GM21390 (cell line): Measurements from ENCODE around the gene PIGU.
"Not testable (repeated sequence)": the region's sequence is repeated elsewhere in the genome, so short reads cannot be mapped to it uniquely, and the experiment has no call there.

Experiments used
- ATAC-seq: cut with Tn5 transposase; IDR thresholded peaks from one replicate; pipeline ENCODE4 v1.9.1; 2021; ENCODE audit not compliant: unreplicated experiment

The PIGU gene

DNA sequence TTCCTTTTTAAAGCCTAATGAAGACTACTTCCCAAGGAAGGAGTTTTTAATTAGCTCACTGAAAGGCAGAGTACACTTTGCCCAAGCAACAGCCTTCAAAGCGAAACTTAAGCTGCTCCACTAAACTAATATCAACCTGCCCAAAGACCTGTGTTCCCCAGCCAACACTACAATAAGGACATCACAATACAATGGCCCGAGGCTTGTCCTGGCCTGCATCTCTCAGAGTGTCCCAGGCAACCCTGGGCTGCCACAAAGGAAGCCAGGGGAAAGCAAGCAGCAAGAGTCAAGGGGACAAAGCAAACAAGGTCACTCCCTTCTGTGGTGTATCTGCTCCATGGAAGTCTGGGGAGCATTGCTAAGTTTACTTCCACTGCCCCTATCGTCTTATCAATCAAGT, 52.3 kb downstream of the PIGU start:
- no peak for ATAC-seq

DNA sequence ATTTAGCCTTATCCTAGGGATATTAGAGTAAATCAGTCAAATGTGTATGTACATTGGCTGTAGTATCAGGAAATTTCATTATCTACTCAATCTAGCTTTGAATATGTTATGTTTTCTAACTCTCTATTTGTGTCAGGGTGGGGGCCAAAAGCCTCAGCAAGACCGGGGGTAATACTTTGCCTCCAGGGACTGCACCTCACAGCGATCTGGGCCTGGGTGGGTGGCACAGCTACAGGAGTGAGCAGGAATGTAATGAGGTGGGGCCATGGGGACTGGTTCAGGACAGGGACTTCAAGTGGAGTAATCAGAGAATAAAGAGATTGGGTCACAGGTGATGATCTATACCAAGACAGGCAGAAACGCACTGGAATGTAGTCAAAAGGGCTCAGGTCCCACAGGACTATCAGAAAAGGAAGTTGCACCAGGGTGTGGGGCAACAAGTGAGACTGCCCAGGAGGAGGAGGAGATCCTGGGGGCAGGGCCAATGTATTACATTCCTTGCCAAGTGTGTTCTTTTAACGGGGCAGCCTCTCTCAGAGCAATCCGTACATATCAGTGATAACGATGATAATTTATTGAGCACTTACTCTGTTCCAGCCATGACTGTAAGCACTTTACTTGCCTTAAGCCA, 54.0 kb downstream of the PIGU start:
- no peak for ATAC-seq

DNA sequence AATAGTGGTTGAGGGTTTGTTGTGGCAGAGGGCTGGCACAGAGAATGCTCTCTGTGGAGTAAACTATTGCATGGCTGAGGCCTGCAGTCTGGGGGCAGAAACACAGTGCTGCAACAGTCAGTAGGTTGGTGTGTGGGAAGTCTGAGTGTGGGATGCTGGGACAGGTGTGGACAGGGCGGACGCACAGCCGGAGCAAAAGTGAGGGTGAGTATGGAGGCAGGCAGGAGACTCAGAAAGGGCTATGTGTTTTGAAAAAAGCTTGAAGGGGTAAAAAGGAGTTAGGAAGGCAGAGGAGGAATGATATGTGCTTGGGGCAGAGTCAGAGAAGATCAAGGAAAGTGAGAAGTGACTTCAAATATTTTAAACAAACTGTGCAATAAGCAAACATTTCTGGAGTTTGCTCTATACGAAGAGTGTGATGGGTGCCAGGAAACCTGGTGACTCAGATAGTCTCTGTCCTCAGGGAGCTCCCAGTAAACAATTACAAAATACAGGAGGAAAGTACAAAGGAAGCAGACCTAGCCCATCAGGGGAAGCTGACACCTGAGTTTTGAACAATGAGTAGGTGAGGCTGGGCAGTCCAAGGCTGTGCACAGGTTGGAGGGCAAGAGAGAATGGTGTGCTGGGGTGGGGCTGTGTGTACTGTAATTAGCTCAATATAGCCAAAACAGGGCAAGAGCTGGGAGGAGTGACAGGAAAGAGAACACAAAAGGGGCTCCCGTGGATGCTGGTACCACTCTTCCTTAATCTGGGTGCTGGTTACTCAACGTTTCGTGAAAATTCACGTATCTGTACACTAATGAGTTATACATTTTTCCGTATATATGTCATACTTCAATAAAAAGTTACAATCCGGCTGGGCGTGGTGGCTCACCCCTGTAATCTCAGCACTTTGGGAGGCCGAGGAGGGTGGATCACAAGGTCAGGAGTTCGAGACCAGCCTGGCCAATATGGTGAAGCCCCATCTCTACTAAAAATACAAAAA, 55.2 kb downstream of the PIGU start:
- no peak for ATAC-seq

DNA sequence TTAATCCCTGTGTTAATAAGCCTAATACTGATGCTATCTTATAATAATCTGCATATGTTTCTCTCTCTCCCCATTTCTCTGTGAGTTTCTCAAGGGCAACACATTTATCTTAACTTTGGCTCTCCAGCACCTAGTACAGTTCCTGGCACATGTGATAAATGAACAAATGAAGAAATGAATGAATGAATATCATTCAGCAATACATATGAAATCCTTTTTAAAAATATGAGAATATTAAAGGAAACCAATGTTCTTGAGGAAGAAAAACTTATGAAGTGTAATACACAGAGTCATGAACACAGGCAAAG, 55.9 kb downstream of the PIGU start:
- ATAC-seq, result no peak

DNA sequence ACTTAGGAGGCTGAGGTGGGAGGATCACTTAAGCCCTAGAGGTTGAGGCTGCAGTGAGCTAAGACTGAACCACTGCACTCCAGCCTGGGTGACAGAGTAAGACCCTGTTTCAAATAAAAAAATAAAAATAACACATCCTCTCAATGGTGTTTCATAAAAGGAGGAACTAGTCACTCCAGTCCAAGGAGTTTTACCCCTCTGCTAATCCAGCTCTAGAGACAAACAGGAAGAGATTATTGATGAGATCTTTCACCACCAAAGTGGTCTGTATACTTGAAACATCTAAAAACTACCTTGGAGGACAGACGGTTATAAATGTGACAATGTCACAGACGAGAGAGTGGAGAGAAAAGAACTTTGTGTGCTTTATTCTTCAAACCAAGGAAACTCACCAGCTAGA, 58.2 kb downstream of the PIGU start:
- no peak for ATAC-seq

DNA sequence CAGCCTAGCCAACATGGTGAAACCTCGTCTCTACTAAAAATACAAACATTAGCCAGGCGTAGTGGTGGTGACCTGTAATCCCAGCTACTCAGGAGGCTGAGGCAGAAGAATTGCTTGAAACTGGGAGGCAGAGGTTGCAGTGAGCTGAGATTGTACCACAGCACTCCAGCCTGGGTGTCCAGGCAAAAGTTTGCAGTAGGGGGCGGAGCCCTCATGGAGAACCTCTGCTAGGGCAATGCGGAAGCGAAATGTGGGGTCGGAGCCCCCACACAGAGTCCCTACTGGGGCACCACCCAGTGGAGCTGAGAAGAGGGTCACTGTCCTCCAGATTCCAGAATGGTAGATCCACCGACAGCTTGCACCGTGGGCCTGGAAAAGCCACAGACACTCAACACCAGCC, 60.0 kb downstream of the PIGU start:
- ATAC-seq, result not testable (repeated sequence)

DNA sequence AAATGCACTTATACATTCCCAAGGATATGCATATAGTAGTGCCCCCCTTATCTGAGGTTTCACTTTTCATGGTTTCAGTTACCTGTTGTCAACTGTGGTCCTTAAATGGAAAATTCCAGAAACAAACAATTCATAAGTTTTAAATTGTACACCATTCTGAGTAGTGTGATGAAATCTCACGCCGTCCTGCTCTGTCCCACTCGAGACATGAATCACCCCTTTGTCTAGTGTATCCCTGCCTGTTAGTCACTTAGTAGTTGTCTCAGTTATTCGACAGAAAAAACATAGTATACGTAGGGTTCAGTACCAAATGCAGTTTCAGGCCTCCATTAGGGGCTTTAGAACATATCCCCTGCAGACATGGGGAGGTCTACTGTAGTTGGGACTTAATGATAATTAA, 61.4 kb downstream of the PIGU start:
- ATAC-seq, result no peak

DNA sequence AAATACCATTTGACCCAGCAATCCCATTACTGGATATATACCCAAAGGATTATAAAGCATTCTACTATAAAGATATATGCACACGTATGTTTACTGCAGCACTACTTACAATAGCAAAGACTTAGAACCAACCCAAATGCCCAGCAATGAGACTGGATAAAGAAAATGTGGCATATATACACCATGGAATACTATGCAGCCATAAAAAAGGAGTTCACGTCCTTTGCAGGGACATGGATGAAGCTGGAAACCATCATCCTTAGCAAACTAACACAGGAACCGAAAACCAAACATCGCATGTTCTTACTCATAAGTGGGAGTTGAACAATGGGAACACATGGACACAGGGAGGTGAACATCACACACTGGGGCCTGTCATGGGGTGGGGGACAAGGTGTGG, 64.9 kb downstream of the PIGU start:
- not testable (repeated sequence) for ATAC-seq

DNA sequence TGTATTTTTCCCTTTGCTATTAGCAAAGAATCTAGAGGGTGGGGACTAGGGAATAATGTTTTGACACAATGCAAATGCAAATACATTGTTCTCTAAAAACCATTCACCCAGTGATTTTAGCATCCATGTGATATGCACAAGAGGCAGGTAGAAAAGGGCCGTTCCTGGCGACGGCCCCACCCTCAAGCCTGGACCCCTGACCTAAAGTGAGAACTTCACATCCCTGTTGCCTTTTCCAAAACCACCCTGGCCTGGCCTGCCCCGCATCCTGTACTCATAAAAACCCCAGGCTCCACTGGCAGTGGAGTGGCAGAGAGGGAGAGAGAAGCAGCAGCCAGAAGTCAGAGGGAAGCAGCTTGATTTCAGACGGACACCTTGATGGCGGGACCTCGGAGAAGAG, 69.8 kb downstream of the PIGU start:
- no peak for ATAC-seq

DNA sequence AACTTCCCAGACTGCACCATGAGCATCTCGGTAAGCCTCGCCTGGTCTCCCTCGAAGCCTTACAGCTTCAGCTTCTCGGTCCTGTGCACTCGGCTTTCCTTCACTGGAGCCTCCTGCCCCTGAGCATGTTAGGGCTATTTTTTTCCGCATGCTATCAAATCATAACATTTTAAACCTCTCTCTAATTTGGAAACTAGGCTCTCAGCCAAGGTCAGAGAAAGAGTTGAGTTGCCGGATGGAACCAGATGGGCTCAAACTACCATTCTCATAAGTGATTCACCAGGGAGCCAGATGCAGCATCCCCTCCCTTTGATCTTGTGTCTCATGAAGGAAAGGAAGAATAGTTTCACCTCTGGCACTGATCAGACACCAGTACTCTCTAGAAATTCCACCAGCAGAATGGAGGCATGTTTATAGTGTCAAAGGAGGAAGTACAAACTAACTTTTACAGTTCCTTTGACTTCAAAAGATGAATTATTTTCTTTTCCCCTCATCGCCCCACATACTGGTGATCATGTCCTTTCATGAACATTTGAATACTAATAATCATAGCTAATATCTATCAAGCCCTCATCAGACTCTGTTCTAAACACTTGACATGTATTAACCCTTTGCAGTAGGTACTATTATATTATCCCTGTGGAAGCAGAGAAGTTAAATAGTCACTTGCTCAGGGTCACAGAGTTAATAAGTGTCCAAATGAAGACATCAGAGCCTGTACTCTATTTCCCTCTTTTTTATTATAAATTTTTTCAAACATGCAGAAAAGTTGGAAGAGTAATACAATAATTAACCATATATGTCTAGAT, 71.7 kb downstream of the PIGU start:
- no peak for ATAC-seq

DNA sequence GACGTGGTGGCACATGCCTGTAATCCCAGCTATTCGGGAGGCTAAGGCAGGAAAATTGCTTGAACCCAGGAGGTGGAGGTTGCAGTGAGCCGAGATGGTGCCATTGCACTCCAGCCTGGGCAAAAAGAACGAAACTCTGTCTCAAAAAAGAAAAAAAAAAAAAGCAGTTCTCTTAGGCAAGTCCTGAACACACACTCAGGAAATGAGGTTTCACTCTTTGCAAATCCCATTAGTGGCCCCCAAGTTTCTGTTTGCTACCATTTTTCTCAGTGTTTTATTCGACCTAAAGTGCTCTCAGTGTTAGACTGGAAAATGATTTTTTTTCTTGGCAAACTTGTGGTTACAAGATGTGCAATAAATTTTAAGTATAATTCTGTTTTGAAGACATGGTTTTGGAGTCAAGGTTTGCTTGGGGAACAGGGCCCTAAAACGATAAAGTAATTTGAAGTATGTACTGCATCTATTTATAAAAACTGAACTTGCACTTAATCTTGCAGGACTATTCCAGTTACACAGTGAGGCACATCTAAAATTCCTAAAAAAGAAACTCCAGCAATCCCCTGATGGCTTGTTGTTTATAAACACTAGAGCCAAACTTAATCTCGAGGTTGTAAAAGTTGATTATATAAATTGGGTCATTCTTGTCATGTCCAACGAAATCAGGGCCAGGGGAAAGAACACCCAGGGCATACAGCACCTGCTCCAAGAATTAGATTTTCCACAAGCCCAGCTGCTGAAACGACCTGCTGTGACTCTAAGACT, 75.8 kb downstream of the PIGU start:
- ATAC-seq, result no peak

DNA sequence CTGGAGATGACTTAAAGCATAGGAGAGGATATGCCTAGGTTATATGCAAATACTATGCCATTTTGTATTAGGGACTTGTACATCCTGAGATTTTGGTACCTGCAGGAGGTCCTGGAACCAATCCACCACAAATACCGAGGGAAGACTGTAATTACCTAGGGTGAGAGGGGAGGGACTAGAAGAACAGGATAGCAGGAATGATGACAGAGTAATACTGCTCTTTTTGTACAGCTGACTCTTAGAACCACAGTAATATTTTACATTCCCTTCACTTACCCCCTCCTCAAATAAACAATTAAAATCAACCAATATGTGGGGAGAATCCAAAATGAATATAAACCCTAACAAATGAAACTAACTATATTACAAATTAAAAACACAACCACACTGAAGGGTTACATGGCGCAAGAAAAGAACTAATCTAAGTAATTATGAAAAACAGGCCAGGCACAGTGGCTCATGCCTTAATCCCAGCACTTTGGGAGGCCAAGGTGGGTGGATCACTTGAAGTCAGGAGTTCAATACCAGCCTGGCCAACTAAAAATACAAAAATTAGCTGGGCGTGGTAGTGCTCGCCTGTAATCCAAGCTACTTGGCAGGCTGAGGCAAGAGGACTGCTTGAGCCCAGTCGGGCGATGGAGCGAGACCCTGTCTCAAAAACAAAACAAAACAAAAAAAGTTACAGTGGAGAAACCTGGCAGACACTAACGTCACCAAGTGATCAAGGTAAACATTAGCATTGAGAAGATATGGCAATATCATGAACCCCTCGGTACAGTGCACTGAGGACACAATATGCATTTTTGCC, 81.3 kb downstream of the PIGU start:
- no peak for ATAC-seq

DNA sequence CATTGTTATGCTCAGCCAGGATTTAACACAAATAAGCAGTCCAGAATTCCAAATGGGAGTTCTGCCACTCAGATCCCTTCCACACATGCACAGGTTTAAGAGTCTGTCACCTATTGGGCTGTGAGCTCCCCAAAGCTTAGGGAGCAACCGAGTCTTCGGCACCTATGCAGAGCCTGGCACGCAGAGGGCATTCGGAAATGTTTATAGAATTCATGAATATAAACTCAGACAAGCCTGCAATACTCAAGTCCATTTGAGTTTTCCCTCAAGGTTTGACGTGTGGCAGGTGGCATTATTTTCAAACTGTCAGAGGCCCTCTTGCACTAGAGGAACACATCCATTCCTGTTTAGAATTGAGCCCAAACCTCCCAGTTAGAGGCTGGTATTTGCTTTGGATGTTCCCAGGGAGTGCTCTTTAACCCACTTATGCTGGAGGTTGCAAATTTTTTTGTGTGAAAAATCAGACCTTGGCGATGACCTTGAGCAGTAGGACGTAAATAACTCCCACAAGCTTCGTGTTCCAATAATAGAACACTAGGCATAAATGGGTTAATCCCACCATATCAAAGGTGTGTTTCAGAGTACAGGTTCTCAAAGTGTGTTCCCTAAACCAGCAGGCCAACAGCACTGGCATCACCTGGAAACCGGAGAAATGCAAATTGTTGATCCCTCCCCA, 90.3 kb downstream of the PIGU start:
- no peak for ATAC-seq

DNA sequence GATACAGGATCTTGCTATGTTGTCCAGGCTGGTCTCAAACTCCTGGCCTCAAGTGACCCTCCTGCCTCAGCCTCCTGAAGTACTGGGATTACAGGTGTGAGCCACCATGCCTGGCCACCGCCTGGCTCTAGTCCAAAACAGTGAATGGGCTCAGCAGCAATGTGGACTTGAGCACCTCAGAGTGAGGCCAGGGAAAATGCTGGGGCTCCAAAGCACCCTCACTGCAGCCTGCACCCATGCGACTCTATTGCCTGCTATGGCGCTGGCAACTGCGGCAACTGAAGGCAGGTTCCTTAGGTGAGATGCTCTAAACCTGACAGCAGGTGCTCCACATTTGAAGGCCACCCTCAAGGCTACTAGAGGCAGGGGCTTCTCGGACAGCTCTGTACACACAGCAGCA, 91.9 kb downstream of the PIGU start:
- no peak for ATAC-seq

DNA sequence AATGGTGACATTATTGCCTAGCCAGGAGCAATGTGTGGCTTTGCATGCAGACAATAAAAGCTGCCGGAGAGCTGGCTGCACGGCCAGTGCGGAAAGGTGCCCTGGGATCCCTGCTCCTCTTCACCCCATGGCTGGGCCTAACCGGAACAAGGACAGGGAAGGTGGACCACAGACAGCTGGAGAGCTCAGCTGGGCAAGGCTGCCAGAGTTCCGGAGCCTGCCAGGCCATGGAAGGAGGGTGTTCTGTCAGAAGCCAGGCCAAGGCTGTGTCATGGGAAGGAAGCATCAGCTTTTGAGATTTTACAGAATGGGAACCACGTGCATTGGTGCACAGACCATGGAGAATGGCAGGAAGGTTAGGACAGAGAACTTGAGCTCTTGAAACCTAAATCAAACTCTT, 93.3 kb downstream of the PIGU start:
- ATAC-seq, result no peak

DNA sequence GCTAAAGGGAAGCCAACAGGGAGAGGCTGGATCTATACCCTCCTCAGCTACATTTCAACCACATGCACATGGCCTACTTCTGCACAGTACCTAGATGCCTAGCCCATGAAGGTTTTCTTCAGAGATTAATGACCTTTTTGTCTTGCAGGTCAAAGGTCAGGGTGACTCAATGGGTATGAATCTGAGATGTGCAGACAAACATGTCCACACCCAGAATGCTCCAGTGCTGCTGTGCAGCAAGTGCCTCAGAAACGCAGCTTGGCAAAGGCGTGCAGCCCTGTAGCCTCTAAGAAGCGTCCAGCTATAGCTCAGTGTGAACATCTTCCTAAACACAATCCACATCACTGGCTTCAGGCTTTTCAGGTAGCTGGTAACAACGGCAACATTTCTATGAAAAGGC, 94.0 kb downstream of the PIGU start:
- ATAC-seq, result no peak

DNA sequence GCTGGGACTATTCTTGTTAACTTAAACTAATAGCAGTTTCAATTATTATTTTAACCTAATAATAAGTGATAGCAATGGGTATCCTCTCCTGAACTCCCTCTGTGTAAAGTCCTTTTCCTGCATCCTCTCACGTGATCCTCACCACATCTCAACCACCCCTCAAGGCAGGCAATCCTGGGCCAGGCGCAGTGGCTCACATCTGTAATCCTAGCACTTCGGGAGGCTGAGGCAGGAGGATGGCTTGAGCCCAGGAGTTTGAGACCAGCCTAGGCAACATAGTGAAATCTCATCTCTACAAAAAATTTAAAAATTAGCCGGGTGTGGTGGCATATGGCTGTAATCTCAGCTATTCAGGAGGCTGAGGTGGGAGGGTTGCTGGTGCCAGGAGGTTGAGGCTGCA, 94.7 kb downstream of the PIGU start:
- no peak for ATAC-seq

DNA sequence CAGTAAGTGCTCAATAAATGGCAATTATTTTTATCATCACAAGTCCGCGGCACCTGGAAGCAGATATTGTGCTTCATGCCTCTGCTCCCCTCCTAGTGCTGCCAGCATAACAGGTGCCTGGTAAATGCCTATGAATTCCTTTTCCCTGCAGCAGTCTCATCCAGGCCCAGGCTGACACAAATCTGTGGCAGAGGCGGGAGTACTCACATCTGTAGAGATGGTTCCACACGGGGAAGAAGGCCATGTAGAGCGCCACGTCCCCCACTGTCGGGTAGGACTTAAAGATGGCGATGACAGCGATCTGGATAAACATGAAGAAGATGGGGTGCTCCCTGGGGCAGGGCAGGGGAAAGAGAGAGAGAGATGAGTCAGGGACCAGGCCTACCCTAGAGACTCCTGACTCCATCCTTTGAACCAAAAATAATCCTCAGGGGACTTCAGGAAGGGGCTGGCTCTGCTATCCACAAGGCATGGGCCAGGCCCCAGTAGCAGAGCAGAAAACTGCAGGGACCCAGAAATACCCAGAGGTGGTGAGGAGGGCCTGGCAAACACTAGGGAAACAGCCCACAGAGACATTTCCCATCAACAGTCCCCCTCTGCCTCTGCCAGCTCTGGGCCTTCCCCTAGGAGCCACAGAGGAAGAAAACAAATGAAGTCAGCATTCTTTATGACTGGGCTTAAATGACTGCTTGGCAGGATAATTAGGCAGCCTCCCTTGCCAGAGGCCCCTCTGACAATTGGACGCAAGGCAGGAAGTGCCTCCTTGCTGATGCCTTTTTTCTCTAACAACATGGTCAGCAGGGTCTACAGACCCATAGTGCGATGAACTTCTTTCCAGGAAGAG, 95.3 kb downstream of the PIGU start:
- no peak for ATAC-seq
